LNCAP (cell line): Measurements from ENCODE around the gene CCDC188.

Experiments
- CTCF ChIP-seq: fragments of 450-650 bp; IDR thresholded peaks from 2 replicates; pipeline ENCODE4 v1.5.1; 2017; ENCODE audit warnings: mild to moderate bottlenecking

The CCDC188 gene

GRCh38 chr22:20113551-20114310 lies 37.1 kb downstream of the CCDC188 start:
- TF ChIP-seq CTCF, result no peak

DNA sequence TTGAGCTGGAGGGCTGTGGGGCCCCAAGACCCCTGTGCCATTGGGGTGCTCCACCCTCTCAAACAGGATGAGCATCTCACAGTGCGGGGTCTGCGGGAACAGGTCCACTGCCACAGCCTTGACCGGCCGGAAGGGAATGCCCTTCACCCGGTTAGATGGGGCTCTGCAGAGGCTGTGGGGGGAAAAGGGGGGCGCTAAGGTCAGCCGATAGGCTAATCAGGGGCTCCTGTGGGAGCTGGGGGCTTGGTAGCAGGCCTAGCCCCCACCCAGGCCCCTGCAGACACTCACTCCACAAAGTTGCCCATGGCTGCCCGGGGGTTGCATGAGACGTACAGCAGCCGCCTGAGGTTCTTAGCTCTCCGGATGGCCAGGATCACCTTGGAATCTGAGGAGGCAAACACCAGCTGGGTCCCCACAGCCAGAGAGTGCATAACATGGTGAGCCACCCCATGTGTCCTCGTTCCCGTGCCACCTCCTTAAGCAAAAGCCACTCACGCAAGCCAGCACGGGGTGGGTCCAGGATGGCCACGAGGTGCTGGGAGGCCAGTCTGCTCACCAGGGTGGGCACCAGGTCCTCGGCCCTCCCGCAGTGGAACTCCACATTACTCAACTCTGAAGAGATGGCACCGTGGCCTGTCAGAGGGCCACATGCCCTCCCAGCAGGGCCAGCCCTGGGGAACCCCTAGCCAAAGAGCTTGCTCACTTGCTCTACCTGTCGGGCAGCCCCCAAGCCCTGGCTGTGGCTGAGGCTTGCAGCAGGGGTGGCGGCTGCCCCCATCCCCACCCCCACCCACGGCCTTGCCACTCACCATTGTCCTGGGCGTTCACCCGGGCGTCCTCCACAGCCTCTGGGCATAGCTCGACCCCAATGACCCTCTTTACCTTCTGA lies 38.0 kb downstream of the CCDC188 start:
- no peak for TF ChIP-seq CTCF

DNA sequence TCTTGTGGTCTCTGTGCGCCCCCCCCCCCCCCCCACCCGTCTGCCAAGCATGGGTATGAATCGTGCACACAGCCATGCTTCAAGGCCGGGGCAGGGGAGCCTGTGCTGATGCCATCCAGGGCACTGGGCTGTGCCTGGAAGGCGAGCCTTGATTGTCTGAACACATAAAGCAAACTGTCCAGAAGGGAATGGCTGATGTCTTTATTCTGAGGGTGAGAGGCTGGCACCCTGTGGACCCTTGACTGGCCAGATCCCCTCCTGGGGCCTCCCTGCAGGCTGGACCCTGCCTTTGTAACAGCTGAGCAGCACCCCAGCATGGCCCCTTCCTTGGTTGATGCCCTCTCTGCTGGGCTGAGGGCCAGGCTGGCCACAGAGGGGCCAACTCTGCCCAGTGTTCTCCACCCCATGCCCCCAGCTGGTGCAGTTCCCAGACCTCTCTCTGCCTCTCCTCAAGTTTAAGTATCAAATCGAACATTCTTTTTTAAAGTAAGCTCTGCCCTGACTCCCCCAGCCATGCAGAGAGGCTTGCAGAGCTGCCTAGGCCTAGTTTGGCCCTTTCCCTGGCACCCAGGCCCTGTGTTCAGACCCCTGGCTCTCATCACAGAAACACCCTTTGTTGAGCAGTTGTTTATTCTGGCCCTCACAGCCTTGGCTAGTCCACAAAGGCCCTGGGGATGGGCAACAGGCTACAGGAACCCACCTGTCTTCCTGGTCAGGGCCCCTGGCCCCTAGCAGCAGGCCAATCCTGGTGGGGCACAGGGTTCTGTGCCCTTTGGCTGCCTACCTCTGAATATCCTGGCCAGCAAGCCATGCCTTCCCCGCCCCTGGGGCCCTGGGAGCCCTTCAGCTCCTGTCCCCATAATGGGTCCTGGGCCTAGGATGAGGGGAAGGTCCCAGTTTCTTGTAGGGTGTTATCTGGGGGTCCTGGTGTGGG lies 38.9 kb downstream of the CCDC188 start:
- TF ChIP-seq CTCF, result no peak

- TF ChIP-seq CTCF, result peak; percentile 34; the same call in 1 of the 2 replicates
Observed at GRCh38 chr22:20111045-20111688, 39.7 kb downstream of the CCDC188 start.

DNA sequence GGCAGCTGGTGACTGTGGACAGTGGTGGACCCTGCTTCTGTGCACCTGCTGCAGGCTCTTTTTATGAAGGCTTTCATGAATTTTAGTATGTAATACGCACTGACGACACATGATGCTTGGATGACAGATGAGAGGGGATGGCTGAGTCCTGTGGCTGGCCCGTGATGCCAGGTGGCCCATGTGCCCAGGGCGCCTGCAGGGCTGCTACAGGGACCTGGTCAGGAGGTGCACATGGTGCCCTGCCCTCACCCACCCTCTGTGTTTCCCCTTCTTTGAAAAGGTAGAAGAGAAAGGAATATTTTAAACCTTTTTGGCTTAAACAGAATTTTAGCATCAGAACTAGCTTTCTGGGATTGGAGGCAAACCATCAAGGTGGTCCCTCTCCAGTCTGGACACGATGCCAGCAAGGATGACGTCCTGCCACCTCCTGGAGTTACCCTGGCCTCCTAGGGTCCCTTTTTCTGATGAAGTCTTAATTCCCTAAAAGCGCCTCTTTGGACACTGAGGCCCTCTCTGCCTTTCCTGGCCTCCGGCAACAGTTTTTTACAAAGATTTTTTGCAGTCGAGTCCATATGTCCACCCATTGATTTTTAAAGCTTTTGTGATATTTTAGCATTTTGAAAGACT lies 40.4 kb downstream of the CCDC188 start:
- TF ChIP-seq CTCF, result no peak

DNA sequence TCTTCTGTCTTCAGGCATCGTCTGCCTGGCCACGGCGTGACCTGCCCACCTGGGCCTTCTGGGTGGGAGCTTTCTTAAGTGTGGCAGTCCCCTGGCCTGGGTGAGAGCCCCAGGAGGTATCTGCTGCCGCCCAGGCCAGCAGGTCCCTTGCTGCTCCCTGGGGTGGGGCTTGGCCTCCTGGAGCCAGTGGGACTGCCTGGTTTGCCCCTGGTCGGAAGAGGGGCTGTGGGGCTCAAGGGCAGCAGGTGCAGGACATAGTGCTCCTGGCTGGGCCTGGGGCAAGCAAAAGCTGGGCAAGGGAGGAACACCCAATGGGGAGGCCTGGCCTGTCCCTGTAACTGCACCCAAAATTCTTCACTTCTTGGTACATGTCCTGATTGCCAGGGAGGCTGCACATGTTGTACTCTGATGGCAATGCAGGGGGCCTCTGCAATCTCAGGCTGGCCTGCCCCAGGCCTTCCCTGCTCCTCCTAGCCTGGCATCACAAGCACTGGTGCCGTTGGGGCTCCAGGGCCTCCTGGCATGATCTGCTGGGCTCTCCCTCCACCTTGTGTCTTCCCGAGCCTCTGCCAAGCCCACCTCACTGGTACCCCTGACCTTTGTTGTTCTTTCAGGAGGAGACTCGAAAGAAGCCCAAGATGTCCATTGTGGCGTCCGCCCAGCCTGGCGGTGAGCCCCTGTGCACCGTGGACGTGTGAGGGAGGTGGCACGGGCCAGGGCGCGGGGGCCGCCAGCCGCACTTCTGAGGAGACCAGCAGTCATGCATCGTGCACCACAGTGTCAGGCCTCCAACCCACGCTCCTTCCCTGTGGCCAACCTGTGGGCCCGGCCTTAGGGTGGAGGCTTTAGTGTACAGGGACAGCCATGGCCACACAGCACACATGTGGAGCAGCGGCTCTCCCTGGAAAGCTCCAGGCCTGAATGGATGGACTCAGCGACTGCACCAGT lies 41.2 kb downstream of the CCDC188 start:
- no peak for TF ChIP-seq CTCF
